ENCODE measurements around the gene LGALS3BP.

LGALS3BP gene

GRCh38 chr17:78973196-78973595, 6.5 kb downstream of the LGALS3BP start:
- H3K36me3 ChIP-seq (ENCODE audit: control insufficient read depth, insufficient read depth, low read length, severe bottlenecking): peaks cover 39% of the 10 kb centered on the region
- no peaks in the 10 kb centered on the region for H3K9me3 ChIP-seq (ENCODE audit: control insufficient read depth, low read length)
- H3K4me3 ChIP-seq (ENCODE audit: low read length): no peak overlapping the region
- H3K4me1 ChIP-seq (ENCODE audit: control insufficient read depth, insufficient read depth, low read length): peaks cover 52% of the 10 kb centered on the region
- H3K9ac ChIP-seq (ENCODE audit: low read length): no peak overlapping the region
- H3K27me3 ChIP-seq (replicated peaks; ENCODE audit: control insufficient read depth, insufficient read depth, low read length): no peaks in the 10 kb centered on the region
- DNase-seq (ENCODE audit: low read depth): no peak

GRCh38 chr17:78972507-78973105, 7.1 kb downstream of the LGALS3BP start:
- Histone ChIP-seq H3K9me3 (ENCODE audit: control insufficient read depth, low read length) (no peaks in the 10 kb centered on the region), H3K4me1 (ENCODE audit: control insufficient read depth, insufficient read depth, low read length) (peaks cover 46% of the 10 kb centered on the region), H3K27me3 (replicated peaks; ENCODE audit: control insufficient read depth, insufficient read depth, low read length) (no peaks in the 10 kb centered on the region), H3K4me3 (ENCODE audit: low read length) (no peak overlapping the region), H3K36me3 (ENCODE audit: control insufficient read depth, insufficient read depth, low read length, severe bottlenecking) (peaks cover 39% of the 10 kb centered on the region), H3K9ac (ENCODE audit: low read length) (no peak overlapping the region)
- DNase-seq (ENCODE audit: low read depth): no peak

- DNase-seq (ENCODE audit: low read depth): no peak
- H3K9me3 ChIP-seq (ENCODE audit: control insufficient read depth, low read length): no peaks in the 10 kb centered on the region
- peaks cover 34% of the 10 kb centered on the region for H3K36me3 ChIP-seq (ENCODE audit: control insufficient read depth, insufficient read depth, low read length, severe bottlenecking)
- peaks cover 39% of the 10 kb centered on the region for H3K4me1 ChIP-seq (ENCODE audit: control insufficient read depth, insufficient read depth, low read length)
- H3K9ac ChIP-seq (ENCODE audit: low read length): peak overlapping the region; percentile 45
- H3K27me3 ChIP-seq (replicated peaks; ENCODE audit: control insufficient read depth, insufficient read depth, low read length): no peaks in the 10 kb centered on the region
- H3K4me3 ChIP-seq (ENCODE audit: low read length): no peak overlapping the region
These were observed 7.8 kb downstream of the LGALS3BP start for GRCh38 chr17:78971756-78972506.

- peak overlapping the region; percentile 45 for H3K9ac ChIP-seq (ENCODE audit: low read length)
- H3K4me3 ChIP-seq (ENCODE audit: low read length): no peak overlapping the region
- H3K36me3 ChIP-seq (ENCODE audit: control insufficient read depth, insufficient read depth, low read length, severe bottlenecking): peaks cover 26% of the 10 kb centered on the region
- peak; percentile 92 for DNase-seq (ENCODE audit: low read depth)
- no peaks in the 10 kb centered on the region for H3K9me3 ChIP-seq (ENCODE audit: control insufficient read depth, low read length)
- H3K4me1 ChIP-seq (ENCODE audit: control insufficient read depth, insufficient read depth, low read length): peaks cover 31% of the 10 kb centered on the region
- no peaks in the 10 kb centered on the region for H3K27me3 ChIP-seq (replicated peaks; ENCODE audit: control insufficient read depth, insufficient read depth, low read length)
These were observed 8.6 kb downstream of the LGALS3BP start for GRCh38 chr17:78970834-78971755.

GRCh38 chr17:78969865-78970264, 9.9 kb downstream of the LGALS3BP start:
- Histone ChIP-seq H3K4me1 (ENCODE audit: control insufficient read depth, insufficient read depth, low read length) (peaks cover 21% of the 10 kb centered on the region), H3K9ac (ENCODE audit: low read length) (no peak overlapping the region), H3K9me3 (ENCODE audit: control insufficient read depth, low read length) (no peaks in the 10 kb centered on the region), H3K36me3 (ENCODE audit: control insufficient read depth, insufficient read depth, low read length, severe bottlenecking) (peaks cover 23% of the 10 kb centered on the region), H3K4me3 (ENCODE audit: low read length) (no peak overlapping the region), H3K27me3 (replicated peaks; ENCODE audit: control insufficient read depth, insufficient read depth, low read length) (no peaks in the 10 kb centered on the region)
- no peak for DNase-seq (ENCODE audit: low read depth)

GRCh38 chr17:78967782-78968362, 11.9 kb downstream of the LGALS3BP start:
- Histone ChIP-seq H3K4me3 (ENCODE audit: low read length) (no peak overlapping the region), H3K9ac (ENCODE audit: low read length) (no peak overlapping the region), H3K27me3 (replicated peaks; ENCODE audit: control insufficient read depth, insufficient read depth, low read length) (no peaks in the 10 kb centered on the region), H3K36me3 (ENCODE audit: control insufficient read depth, insufficient read depth, low read length, severe bottlenecking) (peaks cover 12% of the 10 kb centered on the region), H3K9me3 (ENCODE audit: control insufficient read depth, low read length) (no peaks in the 10 kb centered on the region), H3K4me1 (ENCODE audit: control insufficient read depth, insufficient read depth, low read length) (peaks cover 11% of the 10 kb centered on the region)
- no peak for DNase-seq (ENCODE audit: low read depth)

GRCh38 chr17:78966910-78967600, 12.7 kb downstream of the LGALS3BP start:
- Histone ChIP-seq H3K36me3 (ENCODE audit: control insufficient read depth, insufficient read depth, low read length, severe bottlenecking) (peaks cover 12% of the 10 kb centered on the region), H3K4me1 (ENCODE audit: control insufficient read depth, insufficient read depth, low read length) (peaks cover 17% of the 10 kb centered on the region), H3K9me3 (ENCODE audit: control insufficient read depth, low read length) (no peaks in the 10 kb centered on the region), H3K9ac (ENCODE audit: low read length) (no peak overlapping the region), H3K27me3 (replicated peaks; ENCODE audit: control insufficient read depth, insufficient read depth, low read length) (no peaks in the 10 kb centered on the region), H3K4me3 (ENCODE audit: low read length) (no peak overlapping the region)
- no peak for DNase-seq (ENCODE audit: low read depth)

GRCh38 chr17:78966123-78966813, 13.5 kb downstream of the LGALS3BP start:
- Histone ChIP-seq H3K9ac (ENCODE audit: low read length) (no peak overlapping the region), H3K4me1 (ENCODE audit: control insufficient read depth, insufficient read depth, low read length) (peaks cover 11% of the 10 kb centered on the region), H3K36me3 (ENCODE audit: control insufficient read depth, insufficient read depth, low read length, severe bottlenecking) (peaks cover 12% of the 10 kb centered on the region), H3K9me3 (ENCODE audit: control insufficient read depth, low read length) (no peaks in the 10 kb centered on the region), H3K27me3 (replicated peaks; ENCODE audit: control insufficient read depth, insufficient read depth, low read length) (no peaks in the 10 kb centered on the region), H3K4me3 (ENCODE audit: low read length) (no peak overlapping the region)
- DNase-seq (ENCODE audit: low read depth): no peak

GRCh38 chr17:78965491-78965924, 14.2 kb downstream of the LGALS3BP start:
- Histone ChIP-seq H3K36me3 (ENCODE audit: control insufficient read depth, insufficient read depth, low read length, severe bottlenecking) (peaks cover 9% of the 10 kb centered on the region), H3K4me1 (ENCODE audit: control insufficient read depth, insufficient read depth, low read length) (peaks cover 12% of the 10 kb centered on the region), H3K9ac (ENCODE audit: low read length) (no peak overlapping the region), H3K4me3 (ENCODE audit: low read length) (no peak overlapping the region), H3K9me3 (ENCODE audit: control insufficient read depth, low read length) (no peaks in the 10 kb centered on the region), H3K27me3 (replicated peaks; ENCODE audit: control insufficient read depth, insufficient read depth, low read length) (no peaks in the 10 kb centered on the region)
- DNase-seq (ENCODE audit: low read depth): no peak

GRCh38 chr17:78963378-78963777, 16.3 kb downstream of the LGALS3BP start:
- no peaks in the 10 kb centered on the region for H3K36me3 ChIP-seq (ENCODE audit: control insufficient read depth, insufficient read depth, low read length, severe bottlenecking)
- peaks cover 12% of the 10 kb centered on the region for H3K4me1 ChIP-seq (ENCODE audit: control insufficient read depth, insufficient read depth, low read length)
- H3K9ac ChIP-seq (ENCODE audit: low read length): no peak overlapping the region
- H3K27me3 ChIP-seq (replicated peaks; ENCODE audit: control insufficient read depth, insufficient read depth, low read length): no peaks in the 10 kb centered on the region
- no peak overlapping the region for H3K4me3 ChIP-seq (ENCODE audit: low read length)
- DNase-seq (ENCODE audit: low read depth): no peak
- H3K9me3 ChIP-seq (ENCODE audit: control insufficient read depth, low read length): no peaks in the 10 kb centered on the region
